AG09319 (cell line): ENCODE results near the gene F11.
"Not testable (repeated sequence)": the region's sequence is repeated elsewhere in the genome, so short reads cannot be mapped to it uniquely, and the experiment has no call there.

Experiments
- DNase-seq: peaks from one replicate; pipeline ENCODE4 v3.0.0-alpha.2; 2010; ENCODE audit warnings: low read depth; ENCODE audit errors: extremely low read depth
- CTCF ChIP-seq: IDR thresholded peaks from 2 replicates; pipeline ENCODE4 v1.5.1; 2011; ENCODE audit warnings: low read depth, mild to moderate bottlenecking, inconsistent platforms, low read length, moderate library complexity

The F11 gene

GRCh38 chr4:186307497-186307896 is 41.5 kb downstream of the F11 start:
- DNase-seq: no peak
- no peak for TF ChIP-seq CTCF

GRCh38 chr4:186307916-186308315 is 41.9 kb downstream of the F11 start:
- no peak for DNase-seq
- no peak for TF ChIP-seq CTCF

- DNase-seq: no peak
- TF ChIP-seq CTCF: no peak
These were observed 52.5 kb downstream of the F11 start for GRCh38 chr4:186318481-186318880.

GRCh38 chr4:186324660-186325059 is 58.7 kb downstream of the F11 start:
- not testable (repeated sequence) for DNase-seq

- no peak for DNase-seq
- no peak for TF ChIP-seq CTCF
These were observed 60.4 kb downstream of the F11 start for GRCh38 chr4:186326391-186326790.

- no peak for TF ChIP-seq CTCF
- DNase-seq: no peak
These were observed 63.4 kb downstream of the F11 start for GRCh38 chr4:186329372-186329771.

- no peak for DNase-seq
- TF ChIP-seq CTCF: no peak
These were observed 64.4 kb downstream of the F11 start for GRCh38 chr4:186330368-186330767.

GRCh38 chr4:186335793-186336192 is 69.8 kb downstream of the F11 start:
- no peak for DNase-seq
- no peak for TF ChIP-seq CTCF
